ENCODE results near the gene IL22RA1.

IL22RA1 gene

DNA sequence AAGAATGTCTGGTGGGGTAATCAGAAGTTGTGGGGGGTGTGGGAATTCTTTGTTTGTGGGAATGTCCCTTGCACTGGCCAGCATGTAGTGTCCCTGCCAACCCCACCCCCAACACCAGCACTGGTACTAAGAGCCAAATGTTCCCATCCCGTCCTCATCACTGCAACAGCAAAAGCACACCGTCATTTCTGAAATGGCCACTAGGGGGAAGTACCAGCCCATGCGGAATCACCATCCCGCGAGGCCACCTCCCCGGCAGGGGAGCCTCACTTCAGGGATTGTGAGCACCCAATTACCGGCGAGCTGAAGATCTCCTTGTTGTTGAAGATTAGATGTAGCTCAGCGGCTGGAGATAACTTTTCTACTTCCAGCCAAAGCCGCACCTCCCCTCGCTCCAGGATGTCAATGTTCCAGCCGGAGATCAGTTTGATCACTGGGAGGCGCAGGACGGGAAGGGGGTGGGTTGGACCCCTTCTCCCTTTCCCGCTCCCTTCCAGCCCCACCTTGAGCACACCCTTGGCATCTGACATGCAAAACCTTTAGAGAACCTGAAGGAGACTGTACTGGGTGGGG lies 72.0 kb downstream of the IL22RA1 start:
- DNase-seq (ENCODE audit: low read depth) = peak; percentile 81
- H3K4me3 ChIP-seq (replicated peaks; ENCODE audit: low read depth, low read length) = no peak overlapping the region
- TF ChIP-seq, protein P1, sequence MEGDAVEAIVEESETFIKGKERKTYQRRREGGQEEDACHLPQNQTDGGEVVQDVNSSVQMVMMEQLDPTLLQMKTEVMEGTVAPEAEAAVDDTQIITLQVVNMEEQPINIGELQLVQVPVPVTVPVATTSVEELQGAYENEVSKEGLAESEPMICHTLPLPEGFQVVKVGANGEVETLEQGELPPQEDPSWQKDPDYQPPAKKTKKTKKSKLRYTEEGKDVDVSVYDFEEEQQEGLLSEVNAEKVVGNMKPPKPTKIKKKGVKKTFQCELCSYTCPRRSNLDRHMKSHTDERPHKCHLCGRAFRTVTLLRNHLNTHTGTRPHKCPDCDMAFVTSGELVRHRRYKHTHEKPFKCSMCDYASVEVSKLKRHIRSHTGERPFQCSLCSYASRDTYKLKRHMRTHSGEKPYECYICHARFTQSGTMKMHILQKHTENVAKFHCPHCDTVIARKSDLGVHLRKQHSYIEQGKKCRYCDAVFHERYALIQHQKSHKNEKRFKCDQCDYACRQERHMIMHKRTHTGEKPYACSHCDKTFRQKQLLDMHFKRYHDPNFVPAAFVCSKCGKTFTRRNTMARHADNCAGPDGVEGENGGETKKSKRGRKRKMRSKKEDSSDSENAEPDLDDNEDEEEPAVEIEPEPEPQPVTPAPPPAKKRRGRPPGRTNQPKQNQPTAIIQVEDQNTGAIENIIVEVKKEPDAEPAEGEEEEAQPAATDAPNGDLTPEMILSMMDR (IDR thresholded peaks at IDR 0.05; ENCODE audit: low read length, missing control alignments) = peak; percentile 91

DNA sequence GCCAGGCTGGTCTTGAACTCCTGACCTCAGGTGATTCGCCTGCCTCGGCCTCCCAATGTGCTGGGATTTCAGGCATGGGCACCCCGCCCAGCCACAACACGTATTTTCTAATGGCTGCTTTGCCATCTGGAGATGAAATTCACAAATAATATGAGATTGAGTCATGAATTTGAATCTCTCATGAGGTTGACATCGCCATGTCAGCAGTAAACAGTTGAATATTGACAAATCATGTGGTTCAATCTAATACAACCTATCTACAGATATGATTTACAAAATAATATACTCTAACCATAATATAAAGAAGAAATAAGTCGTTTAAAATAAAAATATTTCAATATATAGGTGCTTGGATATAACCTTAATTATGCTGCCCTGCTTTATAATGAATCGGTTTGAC lies 73.1 kb downstream of the IL22RA1 start:
- TF ChIP-seq, protein P1 (IDR thresholded peaks at IDR 0.05; ENCODE audit: low read length, missing control alignments) = no peak
- no peak for DNase-seq (ENCODE audit: low read depth)
- no peak overlapping the region for H3K4me3 ChIP-seq (replicated peaks; ENCODE audit: low read depth, low read length)

Measured in fibroblast of pulmonary artery (primary cell).